Measurements from ENCODE around the gene D2HGDH.

The D2HGDH gene

DNA sequence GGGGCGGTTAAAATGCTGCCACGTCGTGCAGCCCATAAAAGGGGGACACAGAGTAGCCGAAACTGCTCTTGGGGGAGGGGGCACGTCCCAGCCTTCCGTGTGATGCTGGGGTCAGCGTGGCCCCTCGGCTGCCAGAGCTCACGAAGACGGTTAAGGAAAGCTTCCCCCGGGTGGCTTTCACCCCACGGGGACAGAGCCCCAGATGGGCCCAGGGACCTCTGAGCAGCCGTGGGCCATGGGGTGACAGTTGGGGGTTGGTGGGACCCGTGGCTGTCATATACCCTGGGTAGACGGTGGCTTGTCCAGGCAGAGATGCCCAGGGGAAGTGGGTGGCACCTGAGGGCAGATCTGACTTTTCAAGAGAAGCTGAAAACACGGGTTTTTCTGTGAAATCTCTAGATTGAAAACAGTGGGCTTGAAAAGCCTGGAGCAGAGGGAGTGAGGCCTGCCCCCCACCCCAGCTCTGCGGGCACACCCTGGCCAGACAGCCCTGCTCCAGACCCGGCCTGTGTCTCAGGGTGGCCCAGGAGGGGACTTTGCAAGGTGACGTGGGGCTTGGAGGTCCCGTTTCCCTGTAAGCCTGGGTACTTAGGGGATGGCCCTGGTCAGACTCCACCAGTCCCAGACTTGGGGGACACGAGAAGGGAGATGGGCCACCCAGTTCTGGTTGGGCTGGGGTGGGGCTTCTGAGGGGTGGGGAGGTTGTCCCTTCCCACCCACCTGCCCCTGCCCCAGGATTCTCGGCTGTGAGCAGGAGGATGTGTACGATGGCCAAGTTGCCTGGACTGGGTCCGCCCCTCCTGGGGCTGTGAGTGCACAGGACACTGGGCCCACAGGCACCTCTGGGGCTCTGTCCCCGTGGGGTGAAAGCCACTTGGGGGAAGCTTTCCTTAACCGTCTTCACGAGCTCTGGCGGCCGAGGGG, 75.2 kb downstream of the D2HGDH start:
- ChIA-PET CTCF (no interaction called here), POLR2A (no interaction called here)
- DNase-seq (ENCODE audit: extremely low spot score), result no peak
- TF ChIP-seq ZNF384 (IDR thresholded peaks at IDR 0.05), result no peak
- no peak for TF ChIP-seq HDGF (IDR thresholded peaks at IDR 0.05; ENCODE audit: borderline replicate concordance)
- TF ChIP-seq LEF1 (IDR thresholded peaks at IDR 0.05; ENCODE audit: borderline replicate concordance), result no peak
- TF ChIP-seq PKNOX1 (IDR thresholded peaks at IDR 0.05), result no peak

GRCh38 chr2:241810307-241811200, 76.1 kb downstream of the D2HGDH start:
- ChIA-PET CTCF (no interaction called here), POLR2A (no interaction called here)
- DNase-seq (ENCODE audit: extremely low spot score), result no peak
- TF ChIP-seq NFRKB (IDR thresholded peaks at IDR 0.05) (no peak), TARDBP (IDR thresholded peaks at IDR 0.05) (no peak), BHLHE40 (IDR thresholded peaks at IDR 0.05; ENCODE audit: borderline replicate concordance) (no peak), ARNT (IDR thresholded peaks at IDR 0.05) (no peak), PKNOX1 (IDR thresholded peaks at IDR 0.05) (no peak), FOXM1 (IDR thresholded peaks at IDR 0.05; ENCODE audit: borderline replicate concordance) (no peak), L3MBTL2 (conservative IDR thresholded peaks at IDR 0.05) (no peak), ZNF384 (IDR thresholded peaks at IDR 0.05) (no peak), HDGF (IDR thresholded peaks at IDR 0.05; ENCODE audit: borderline replicate concordance) (no peak), FOXA1 (IDR thresholded peaks at IDR 0.05) (no peak), FOXK2 (IDR thresholded peaks at IDR 0.05) (no peak)

DNA sequence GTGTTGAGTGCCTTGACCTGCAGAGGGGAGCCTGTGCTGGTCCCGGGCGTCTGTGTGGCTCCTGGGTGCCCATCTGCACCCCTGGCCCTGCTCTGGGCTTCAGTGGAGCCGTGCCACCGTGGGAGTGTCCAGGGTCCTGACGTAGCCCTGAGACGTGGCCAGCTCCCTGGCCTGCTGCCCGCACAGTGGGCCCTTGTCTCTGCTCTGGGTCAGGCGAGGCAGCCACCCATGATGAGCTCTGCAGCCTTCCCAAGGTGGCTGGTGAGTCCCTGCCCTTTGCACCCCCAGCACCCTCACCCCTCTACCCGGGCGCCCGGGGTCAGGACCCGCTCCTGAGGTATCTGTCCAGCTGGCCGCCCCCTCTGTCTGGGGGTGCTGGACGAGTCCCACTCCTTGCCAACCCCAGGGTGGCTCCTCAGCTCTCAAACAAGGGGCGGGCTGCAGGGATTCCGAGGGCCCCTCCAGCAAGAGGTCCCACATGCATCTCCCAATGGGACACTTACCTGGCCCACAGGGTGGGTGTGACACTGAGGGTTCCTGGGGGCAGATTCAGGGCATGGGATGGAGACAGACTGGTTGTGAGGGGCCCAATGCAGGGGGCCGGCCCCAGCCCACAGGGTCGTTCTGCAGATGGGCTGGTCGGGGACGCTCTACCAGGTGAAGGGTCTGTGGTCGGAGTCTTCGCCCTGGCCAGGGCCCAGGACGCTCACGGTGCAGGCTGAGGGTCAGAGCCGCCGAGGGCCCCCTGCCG, 76.9 kb downstream of the D2HGDH start:
- no peak for DNase-seq (ENCODE audit: extremely low spot score)
- TF ChIP-seq SUZ12 (IDR thresholded peaks at IDR 0.05) (no peak), ZNF384 (IDR thresholded peaks at IDR 0.05) (no peak), PKNOX1 (IDR thresholded peaks at IDR 0.05) (no peak), FOXM1 (IDR thresholded peaks at IDR 0.05; ENCODE audit: borderline replicate concordance) (no peak), L3MBTL2 (conservative IDR thresholded peaks at IDR 0.05) (no peak)
- ChIA-PET POLR2A (no interaction called here), CTCF (no interaction called here)

- TF ChIP-seq ELF4 (IDR thresholded peaks at IDR 0.05), result no peak
- no peak for TF ChIP-seq ZNF384 (IDR thresholded peaks at IDR 0.05)
- no peak for TF ChIP-seq TARDBP (IDR thresholded peaks at IDR 0.05)
- POLR2A ChIA-PET, result no interaction called here
- DNase-seq (ENCODE audit: extremely low spot score), result no peak
- CTCF ChIA-PET, result no interaction called here
Measured at GRCh38 chr2:241811952-241812729, 77.7 kb downstream of the D2HGDH start.

DNA sequence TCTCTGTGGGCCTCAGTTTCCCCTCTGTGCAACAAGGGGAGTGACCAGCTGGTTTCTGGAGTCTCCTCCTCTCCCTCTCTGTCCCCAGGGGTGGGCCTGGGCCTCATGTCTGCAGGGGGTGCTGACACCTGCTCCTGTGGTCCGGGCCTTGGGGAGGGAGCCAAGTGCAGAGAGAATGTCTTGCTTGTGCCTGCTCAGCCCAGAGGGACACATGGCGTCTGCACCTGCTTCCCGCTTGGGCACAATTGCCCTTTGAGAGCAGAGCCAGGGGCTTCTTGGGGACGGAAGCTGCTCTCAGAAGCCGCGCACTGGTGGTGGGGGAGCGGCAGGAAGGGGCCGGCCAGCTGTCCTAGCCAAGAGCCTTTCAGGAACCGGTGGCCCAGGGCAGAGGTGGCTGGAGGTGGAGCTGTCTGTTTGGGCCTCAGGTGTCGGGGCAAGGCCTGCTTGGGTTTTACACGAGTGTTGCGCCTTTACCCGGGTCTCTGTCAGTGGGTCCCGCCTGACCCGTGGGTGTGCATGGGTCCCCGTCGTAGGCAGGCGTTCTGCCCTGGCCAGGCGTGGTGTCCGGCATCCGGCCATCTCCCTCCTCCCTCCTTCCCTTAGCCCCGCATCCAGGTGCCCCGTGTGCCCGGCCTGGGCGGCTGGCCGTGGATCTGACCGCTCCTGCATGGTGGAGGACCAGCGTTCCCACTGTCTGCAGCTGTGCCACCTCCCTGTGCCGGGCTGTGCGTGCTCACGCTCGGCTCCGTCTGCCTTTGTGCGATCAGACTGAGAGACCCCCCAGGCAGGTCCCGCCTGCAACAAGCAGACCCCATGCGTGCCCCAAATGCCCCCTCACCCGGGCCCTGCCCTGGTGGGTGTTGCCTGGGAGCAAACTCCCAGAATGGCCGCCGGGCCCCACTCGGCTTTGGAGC, 78.6 kb downstream of the D2HGDH start:
- ChIA-PET CTCF (interaction anchor here (0.7 kb wide), 1 partner anchor 133 kb away, joined by 3 read pairs; no protein-coding TSS in a partner anchor), POLR2A (no interaction called here)
- TF ChIP-seq BHLHE40 (IDR thresholded peaks at IDR 0.05; ENCODE audit: borderline replicate concordance) (no peak), PKNOX1 (IDR thresholded peaks at IDR 0.05) (no peak), L3MBTL2 (conservative IDR thresholded peaks at IDR 0.05) (no peak), FOXA1 (IDR thresholded peaks at IDR 0.05) (no peak), ZNF384 (IDR thresholded peaks at IDR 0.05) (no peak), SUZ12 (IDR thresholded peaks at IDR 0.05) (no peak), ELF4 (IDR thresholded peaks at IDR 0.05) (no peak), SP1 (IDR thresholded peaks at IDR 0.05) (no peak), CTBP1 (IDR thresholded peaks at IDR 0.05; ENCODE audit: borderline replicate concordance) (no peak), TARDBP (IDR thresholded peaks at IDR 0.05) (no peak), LEF1 (IDR thresholded peaks at IDR 0.05; ENCODE audit: borderline replicate concordance) (no peak), ARNT (IDR thresholded peaks at IDR 0.05) (no peak), FOXK2 (IDR thresholded peaks at IDR 0.05) (no peak), NFRKB (IDR thresholded peaks at IDR 0.05) (no peak), HDGF (IDR thresholded peaks at IDR 0.05; ENCODE audit: borderline replicate concordance) (no peak)
- DNase-seq (ENCODE audit: extremely low spot score), result no peak
